Smooth muscle cell (in vitro differentiated cells): Measurements from ENCODE around the gene RCVRN. TPM values are rescaled to one million over a fixed set of nuclear protein-coding genes. Genes with fewer than 3 reads are reported as not detected.

Experiments
- DNase-seq: peaks from one replicate; lab custom pipeline; 2025; ENCODE audit not compliant: unreplicated experiment; lab: John Stamatoyannopoulos, UW
- H2AFZ ChIP-seq: fragments of 200-600 bp; sonication (generic); 2 replicates; pipeline ENCODE4 v1.6.0; 2016; ENCODE audit warnings: antibody characterized with exemption, low read depth, mild to moderate bottlenecking
- H3F3A ChIP-seq: fragments of 200-600 bp; sonication (generic); 2 replicates; pipeline ENCODE4 v1.6.0; 2017; ENCODE audit warnings: antibody characterized with exemption, low read depth
- H3K27ac ChIP-seq: fragments of 200-600 bp; sonication (generic); 2 replicates; pipeline ENCODE4 v1.5.1; 2016; ENCODE audit warnings: low read depth, mild to moderate bottlenecking
- H3K27me3 ChIP-seq: fragments of 200-600 bp; sonication (generic); 2 replicates; pipeline ENCODE4 v1.6.1; 2016; ENCODE audit warnings: low read depth, mild to moderate bottlenecking
- H3K36me3 ChIP-seq: fragments of 200-600 bp; sonication (generic); 2 replicates; pipeline ENCODE4 v1.5.1; 2016; ENCODE audit warnings: low read depth
- H3K4me1 ChIP-seq: fragments of 200-600 bp; sonication (generic); 2 replicates; pipeline ENCODE4 v1.5.1; 2016; ENCODE audit warnings: low read depth
- H3K4me2 ChIP-seq: fragments of 200-600 bp; sonication (generic); 2 replicates; pipeline ENCODE4 v1.6.0; 2016; ENCODE audit warnings: mild to moderate bottlenecking
- H3K4me3 ChIP-seq: fragments of 200-600 bp; sonication (generic); 2 replicates; pipeline ENCODE4 v1.5.1; 2016; ENCODE audit warnings: mild to moderate bottlenecking
- H3K79me2 ChIP-seq: fragments of 200-600 bp; sonication (generic); 2 replicates; pipeline ENCODE4 v1.6.0; 2016; ENCODE audit warnings: low read depth, mild to moderate bottlenecking
- H3K9ac ChIP-seq: fragments of 200-600 bp; sonication (generic); 2 replicates; pipeline ENCODE4 v1.6.0; 2016; ENCODE audit warnings: low read depth
- H3K9me3 ChIP-seq: fragments of 200-600 bp; sonication (generic); replicated peaks from 2 replicates; pipeline ENCODE4 v1.5.1; 2016; ENCODE audit warnings: low read depth
- H4K20me1 ChIP-seq: fragments of 200-600 bp; sonication (generic); 2 replicates; pipeline ENCODE4 v1.6.0; 2016; ENCODE audit warnings: low read depth
- WGBS: methylation state at CpG from one replicate; pipeline ENCODE4 v1.1.7; 2016; ENCODE audit warnings: low lambda C conversion rate; 5-methylcytosine and 5-hydroxymethylcytosine counted together
- polyA plus RNA-seq: library from polyadenylated mRNA; unstranded; fragments of >200 nt; fragmentation: Nextera tagmentation; extraction: Ambion mirVana; gene quantifications from 2 replicates; pipeline ENCODE4 v1.2.1, GENCODE V29; 2016
- total RNA-seq: library from RNA; depleted of rRNA; stranded (reverse); fragments of >200 nt; gene quantifications from 2 replicates; pipeline ENCODE4 v1.2.3, GENCODE V29; 2014
- TF ChIP-seq, protein P1 (sequence below): fragments of 200-600 bp; sonication (generic); IDR thresholded peaks from 2 replicates; pipeline ENCODE4 v1.5.1; 2017; ENCODE audit warnings: borderline replicate concordance, mild to moderate bottlenecking, antibody characterized with exemption; ENCODE audit not compliant: insufficient read depth, poor library complexity, severe bottlenecking

The RCVRN gene
- total and polyA plus RNA-seq, 2 experiments from 2014 or later, result 3.2 to 4.0 TPM

DNA sequence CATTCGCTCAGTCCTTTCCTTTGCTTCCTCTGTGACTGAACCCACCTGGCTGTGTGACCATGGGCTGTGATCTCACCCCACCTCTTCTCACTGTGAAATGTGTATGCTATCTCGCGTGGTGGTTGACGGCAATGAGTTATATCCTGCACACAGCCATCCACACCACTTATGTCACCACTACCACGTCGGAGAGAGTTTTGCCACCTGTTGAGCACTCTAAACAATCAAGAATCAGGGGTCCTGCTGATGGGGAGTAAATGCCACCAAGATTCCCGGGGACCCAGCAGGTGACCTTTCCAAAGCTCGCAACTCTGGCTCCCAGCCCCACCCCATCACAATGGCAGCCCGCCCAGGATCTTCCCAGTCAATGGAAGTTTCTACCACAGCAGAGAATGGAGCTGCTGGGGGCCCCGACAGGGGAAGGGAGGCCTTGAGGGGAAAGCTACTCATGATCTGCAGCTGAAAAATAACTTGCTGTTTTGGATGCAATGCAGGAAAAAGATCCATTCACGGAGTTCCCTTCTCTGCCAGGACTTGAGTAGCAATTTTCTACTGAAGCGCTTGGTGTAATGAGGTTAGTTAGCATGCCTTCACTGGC lies 26.2 kb upstream of the RCVRN start:
- no peak overlapping the region for H2AFZ ChIP-seq
- TF ChIP-seq, protein P1, sequence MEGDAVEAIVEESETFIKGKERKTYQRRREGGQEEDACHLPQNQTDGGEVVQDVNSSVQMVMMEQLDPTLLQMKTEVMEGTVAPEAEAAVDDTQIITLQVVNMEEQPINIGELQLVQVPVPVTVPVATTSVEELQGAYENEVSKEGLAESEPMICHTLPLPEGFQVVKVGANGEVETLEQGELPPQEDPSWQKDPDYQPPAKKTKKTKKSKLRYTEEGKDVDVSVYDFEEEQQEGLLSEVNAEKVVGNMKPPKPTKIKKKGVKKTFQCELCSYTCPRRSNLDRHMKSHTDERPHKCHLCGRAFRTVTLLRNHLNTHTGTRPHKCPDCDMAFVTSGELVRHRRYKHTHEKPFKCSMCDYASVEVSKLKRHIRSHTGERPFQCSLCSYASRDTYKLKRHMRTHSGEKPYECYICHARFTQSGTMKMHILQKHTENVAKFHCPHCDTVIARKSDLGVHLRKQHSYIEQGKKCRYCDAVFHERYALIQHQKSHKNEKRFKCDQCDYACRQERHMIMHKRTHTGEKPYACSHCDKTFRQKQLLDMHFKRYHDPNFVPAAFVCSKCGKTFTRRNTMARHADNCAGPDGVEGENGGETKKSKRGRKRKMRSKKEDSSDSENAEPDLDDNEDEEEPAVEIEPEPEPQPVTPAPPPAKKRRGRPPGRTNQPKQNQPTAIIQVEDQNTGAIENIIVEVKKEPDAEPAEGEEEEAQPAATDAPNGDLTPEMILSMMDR, result no peak
- peaks cover 14% of the 10 kb centered on the region for H3K4me1 ChIP-seq
- no peak for DNase-seq
- no peaks in the 10 kb centered on the region for H3K27me3 ChIP-seq
- H4K20me1 ChIP-seq, result peaks cover 13% of the 10 kb centered on the region
- H3F3A ChIP-seq, result peaks cover 17% of the 10 kb centered on the region
- no peaks in the 10 kb centered on the region for H3K36me3 ChIP-seq
- H3K79me2 ChIP-seq, result no peaks in the 10 kb centered on the region
- peak overlapping the region; percentile 73 for H3K27ac ChIP-seq
- H3K9me3 ChIP-seq, result no peaks in the 10 kb centered on the region
- no peak overlapping the region for H3K4me2 ChIP-seq
- H3K9ac ChIP-seq, result no peak overlapping the region
- no peak overlapping the region for H3K4me3 ChIP-seq
- WGBS, result 92% methylated on average over 12 of the region's 12 CpGs

GRCh38 chr17:9929871-9930270 lies 24.8 kb upstream of the RCVRN start:
- Histone ChIP-seq H3F3A (peaks cover 15% of the 10 kb centered on the region), H3K4me3 (no peak overlapping the region), H3K36me3 (no peaks in the 10 kb centered on the region), H3K9me3 (no peaks in the 10 kb centered on the region), H3K9ac (peak overlapping the region; percentile 62), H3K27ac (peak overlapping the region; percentile 73), H2AFZ (no peak overlapping the region), H4K20me1 (peaks cover 3% of the 10 kb centered on the region), H3K4me1 (peaks cover 14% of the 10 kb centered on the region), H3K4me2 (peak overlapping the region; percentile 25), H3K79me2 (no peaks in the 10 kb centered on the region), H3K27me3 (no peaks in the 10 kb centered on the region)
- TF ChIP-seq, protein P1, result no peak
- DNase-seq, result no peak
- WGBS, result 68% methylated on average over 8 of the region's 8 CpGs

DNA sequence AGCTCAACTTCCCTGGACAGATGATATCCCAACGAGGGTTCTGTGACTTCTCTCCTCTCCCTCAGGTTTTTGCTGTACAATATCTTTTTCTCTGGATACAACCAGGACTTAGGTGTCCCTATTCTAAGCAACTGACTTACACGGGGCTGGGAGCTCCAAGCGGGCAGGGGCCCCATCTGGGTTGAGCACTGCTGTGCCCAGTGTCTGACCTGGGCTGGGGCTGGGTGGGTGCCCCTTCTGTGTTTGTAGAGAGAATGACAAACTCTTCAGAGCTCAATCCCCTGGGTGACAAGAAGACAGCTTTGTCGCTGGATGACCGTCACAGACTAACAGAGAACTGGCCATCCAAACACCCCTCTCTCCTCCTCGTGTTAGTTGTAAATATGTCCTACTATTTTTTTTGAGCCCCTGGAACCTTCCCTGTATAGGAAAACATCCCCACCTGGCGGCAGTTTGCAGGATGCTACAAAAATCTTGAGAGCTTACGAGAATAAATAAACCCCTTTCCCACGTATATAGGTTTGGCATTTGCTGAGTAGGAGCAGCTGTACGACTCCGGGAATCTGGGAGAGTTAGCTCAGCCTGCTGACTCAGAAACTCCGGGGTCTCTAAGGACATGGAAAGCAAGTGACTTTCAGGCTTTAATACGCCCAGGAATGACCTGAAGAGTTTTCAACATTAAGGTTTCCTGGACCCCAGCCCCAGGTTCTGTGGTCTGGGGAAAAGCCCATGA lies 23.7 kb upstream of the RCVRN start:
- TF ChIP-seq, protein P1, result peak; percentile 64
- Histone ChIP-seq H3K4me1 (peaks cover 14% of the 10 kb centered on the region), H3K36me3 (no peaks in the 10 kb centered on the region), H2AFZ (no peak overlapping the region), H3K79me2 (no peaks in the 10 kb centered on the region), H3F3A (peaks cover 15% of the 10 kb centered on the region), H4K20me1 (peaks cover 3% of the 10 kb centered on the region), H3K27ac (peak overlapping the region; percentile 73), H3K27me3 (no peaks in the 10 kb centered on the region), H3K9ac (no peak overlapping the region), H3K4me2 (peak overlapping the region; percentile 25), H3K9me3 (no peaks in the 10 kb centered on the region), H3K4me3 (no peak overlapping the region)
- 36% methylated on average over 13 of the region's 13 CpGs for WGBS
- DNase-seq, result no peak
